ENCODE results near the gene GARIN5A.

DNA sequence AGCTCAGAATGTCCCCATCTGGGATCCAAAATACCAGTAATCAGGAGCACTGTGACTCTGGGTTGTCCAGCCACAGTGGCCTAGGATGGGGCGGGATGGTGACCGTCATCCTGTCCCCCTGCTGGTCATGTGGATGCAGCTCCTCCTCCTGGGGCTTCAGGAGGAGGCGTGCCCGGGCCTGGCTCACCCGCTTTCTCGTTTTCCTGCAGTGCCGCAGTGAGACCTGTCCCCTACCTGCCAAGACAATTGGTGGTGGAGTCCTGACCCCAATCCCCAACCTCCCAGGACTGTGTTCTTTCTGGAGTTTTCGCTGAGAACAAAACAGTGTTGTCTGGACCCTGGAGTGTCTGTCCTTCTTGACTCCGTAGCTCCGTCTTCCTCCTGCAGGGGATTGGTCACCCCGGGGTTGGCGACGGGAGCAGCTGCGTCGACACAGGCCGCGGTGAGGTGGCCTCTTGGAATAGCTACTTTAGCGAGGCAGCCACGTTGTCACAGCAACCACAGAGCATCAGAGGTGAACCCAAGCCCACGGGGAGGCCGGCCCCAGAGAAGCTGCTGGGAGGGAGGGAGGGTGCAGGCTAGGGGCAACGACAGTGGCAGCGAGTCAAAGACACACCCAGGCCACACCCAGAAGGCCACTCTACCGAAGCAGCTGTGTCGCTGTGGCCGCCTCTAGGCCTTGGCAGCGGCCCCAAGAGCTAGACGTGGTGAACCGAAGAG, 10.5 kb downstream of the GARIN5A start:
- TF ChIP-seq, protein P1, sequence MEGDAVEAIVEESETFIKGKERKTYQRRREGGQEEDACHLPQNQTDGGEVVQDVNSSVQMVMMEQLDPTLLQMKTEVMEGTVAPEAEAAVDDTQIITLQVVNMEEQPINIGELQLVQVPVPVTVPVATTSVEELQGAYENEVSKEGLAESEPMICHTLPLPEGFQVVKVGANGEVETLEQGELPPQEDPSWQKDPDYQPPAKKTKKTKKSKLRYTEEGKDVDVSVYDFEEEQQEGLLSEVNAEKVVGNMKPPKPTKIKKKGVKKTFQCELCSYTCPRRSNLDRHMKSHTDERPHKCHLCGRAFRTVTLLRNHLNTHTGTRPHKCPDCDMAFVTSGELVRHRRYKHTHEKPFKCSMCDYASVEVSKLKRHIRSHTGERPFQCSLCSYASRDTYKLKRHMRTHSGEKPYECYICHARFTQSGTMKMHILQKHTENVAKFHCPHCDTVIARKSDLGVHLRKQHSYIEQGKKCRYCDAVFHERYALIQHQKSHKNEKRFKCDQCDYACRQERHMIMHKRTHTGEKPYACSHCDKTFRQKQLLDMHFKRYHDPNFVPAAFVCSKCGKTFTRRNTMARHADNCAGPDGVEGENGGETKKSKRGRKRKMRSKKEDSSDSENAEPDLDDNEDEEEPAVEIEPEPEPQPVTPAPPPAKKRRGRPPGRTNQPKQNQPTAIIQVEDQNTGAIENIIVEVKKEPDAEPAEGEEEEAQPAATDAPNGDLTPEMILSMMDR (IDR thresholded peaks at IDR 0.05), result no peak
- TF ChIP-seq POLR2A (IDR thresholded peaks at IDR 0.05) (no peak), POLR2AphosphoS5 (IDR thresholded peaks at IDR 0.05) (no peak)
